IMR-90 (cell line): ENCODE measurements around the gene COL13A1.

Experiments
- BHLHE40 ChIP-seq: fragments of 150-350 bp; IDR thresholded peaks from 2 replicates; pipeline ENCODE4 v1.6.1; 2016; ENCODE audit warnings: mild to moderate bottlenecking, low read depth, low read length
- CEBPB ChIP-seq: IDR thresholded peaks from 2 replicates; pipeline ENCODE4 v1.6.1; 2012; ENCODE audit warnings: low read depth, low read length, improper control_type of control experiment
- MAFK ChIP-seq: IDR thresholded peaks from 2 replicates; pipeline ENCODE4 v1.6.1; 2012; ENCODE audit warnings: low read depth, low read length, improper control_type of control experiment
- MAZ ChIP-seq: IDR thresholded peaks from 2 replicates; pipeline ENCODE4 v1.6.1; 2012; ENCODE audit warnings: low read depth, mild to moderate bottlenecking, low read length, improper control_type of control experiment, moderate library complexity, borderline replicate concordance
- MXI1 ChIP-seq: IDR thresholded peaks from 2 replicates; pipeline ENCODE4 v1.6.1; 2012; ENCODE audit warnings: low read depth, mild to moderate bottlenecking, low read length, moderate library complexity, borderline replicate concordance
- POLR2A ChIP-seq: IDR thresholded peaks from 2 replicates; pipeline ENCODE4 v1.6.1; 2012; ENCODE audit warnings: mild to moderate bottlenecking, low read depth, low read length
- RFX5 ChIP-seq: IDR thresholded peaks from 2 replicates; pipeline ENCODE4 v1.8.0; 2012; ENCODE audit warnings: low read depth, mild to moderate bottlenecking, low read length, moderate library complexity
- SMC3 ChIP-seq: fragments of 150-350 bp; IDR thresholded peaks from 2 replicates; pipeline ENCODE4 v1.6.1; 2016; ENCODE audit warnings: low read depth, mild to moderate bottlenecking, antibody characterized with exemption, low read length, moderate library complexity
- TF ChIP-seq, protein P1 (sequence below): conservative IDR thresholded peaks from 2 replicates; pipeline ENCODE4 v1.5.1; 2012; ENCODE audit warnings: mild to moderate bottlenecking, low read depth, low read length, improper control_type of control experiment
- TF ChIP-seq, protein P2 (sequence below): fragments of 150-350 bp; IDR thresholded peaks from 2 replicates; pipeline ENCODE4 v1.6.1; 2016; ENCODE audit warnings: low read depth, mild to moderate bottlenecking, low read length, moderate library complexity, borderline replicate concordance
- TF ChIP-seq, protein P3 (sequence below): fragments of 150-350 bp; IDR thresholded peaks from 2 replicates; pipeline ENCODE4 v1.6.1; 2017; ENCODE audit warnings: mild to moderate bottlenecking, antibody characterized with exemption, low read length, low read depth

DNA sequence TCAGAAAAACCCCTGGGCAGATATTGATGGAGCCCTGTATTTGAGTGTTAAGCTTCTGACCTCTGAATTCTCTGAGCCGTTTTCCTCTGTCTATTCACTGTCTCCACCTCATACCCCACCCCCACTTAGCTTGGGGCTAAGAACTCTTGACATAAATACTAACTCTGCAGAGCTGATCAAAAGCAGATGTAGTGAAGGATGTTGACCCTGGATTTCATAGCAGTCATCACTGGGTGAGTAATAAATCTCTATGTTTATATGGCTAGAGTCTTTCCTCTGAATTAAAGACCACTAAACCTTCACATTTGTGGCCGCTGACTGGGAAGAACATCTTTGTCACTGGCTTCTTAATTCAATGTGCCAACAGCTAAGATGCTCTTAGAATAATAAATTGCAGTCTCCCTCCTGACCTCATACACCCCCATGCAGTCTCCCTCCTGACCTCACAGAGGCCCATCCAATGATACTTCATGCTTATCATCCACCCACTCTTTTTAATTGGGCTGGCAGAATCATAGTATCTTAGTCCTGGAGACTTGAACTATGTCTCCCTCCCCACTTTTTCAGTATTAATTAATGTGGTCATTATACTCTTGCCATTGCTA, 172.9 kb downstream of the COL13A1 start:
- TF ChIP-seq, protein P1, sequence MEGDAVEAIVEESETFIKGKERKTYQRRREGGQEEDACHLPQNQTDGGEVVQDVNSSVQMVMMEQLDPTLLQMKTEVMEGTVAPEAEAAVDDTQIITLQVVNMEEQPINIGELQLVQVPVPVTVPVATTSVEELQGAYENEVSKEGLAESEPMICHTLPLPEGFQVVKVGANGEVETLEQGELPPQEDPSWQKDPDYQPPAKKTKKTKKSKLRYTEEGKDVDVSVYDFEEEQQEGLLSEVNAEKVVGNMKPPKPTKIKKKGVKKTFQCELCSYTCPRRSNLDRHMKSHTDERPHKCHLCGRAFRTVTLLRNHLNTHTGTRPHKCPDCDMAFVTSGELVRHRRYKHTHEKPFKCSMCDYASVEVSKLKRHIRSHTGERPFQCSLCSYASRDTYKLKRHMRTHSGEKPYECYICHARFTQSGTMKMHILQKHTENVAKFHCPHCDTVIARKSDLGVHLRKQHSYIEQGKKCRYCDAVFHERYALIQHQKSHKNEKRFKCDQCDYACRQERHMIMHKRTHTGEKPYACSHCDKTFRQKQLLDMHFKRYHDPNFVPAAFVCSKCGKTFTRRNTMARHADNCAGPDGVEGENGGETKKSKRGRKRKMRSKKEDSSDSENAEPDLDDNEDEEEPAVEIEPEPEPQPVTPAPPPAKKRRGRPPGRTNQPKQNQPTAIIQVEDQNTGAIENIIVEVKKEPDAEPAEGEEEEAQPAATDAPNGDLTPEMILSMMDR: no peak
- TF ChIP-seq POLR2A (no peak), MXI1 (no peak), BHLHE40 (no peak), CEBPB (no peak), MAFK (no peak), SMC3 (no peak), MAZ (no peak), RFX5 (no peak)
- TF ChIP-seq, protein P2, sequence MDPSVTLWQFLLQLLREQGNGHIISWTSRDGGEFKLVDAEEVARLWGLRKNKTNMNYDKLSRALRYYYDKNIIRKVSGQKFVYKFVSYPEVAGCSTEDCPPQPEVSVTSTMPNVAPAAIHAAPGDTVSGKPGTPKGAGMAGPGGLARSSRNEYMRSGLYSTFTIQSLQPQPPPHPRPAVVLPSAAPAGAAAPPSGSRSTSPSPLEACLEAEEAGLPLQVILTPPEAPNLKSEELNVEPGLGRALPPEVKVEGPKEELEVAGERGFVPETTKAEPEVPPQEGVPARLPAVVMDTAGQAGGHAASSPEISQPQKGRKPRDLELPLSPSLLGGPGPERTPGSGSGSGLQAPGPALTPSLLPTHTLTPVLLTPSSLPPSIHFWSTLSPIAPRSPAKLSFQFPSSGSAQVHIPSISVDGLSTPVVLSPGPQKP: no peak
- TF ChIP-seq, protein P3, sequence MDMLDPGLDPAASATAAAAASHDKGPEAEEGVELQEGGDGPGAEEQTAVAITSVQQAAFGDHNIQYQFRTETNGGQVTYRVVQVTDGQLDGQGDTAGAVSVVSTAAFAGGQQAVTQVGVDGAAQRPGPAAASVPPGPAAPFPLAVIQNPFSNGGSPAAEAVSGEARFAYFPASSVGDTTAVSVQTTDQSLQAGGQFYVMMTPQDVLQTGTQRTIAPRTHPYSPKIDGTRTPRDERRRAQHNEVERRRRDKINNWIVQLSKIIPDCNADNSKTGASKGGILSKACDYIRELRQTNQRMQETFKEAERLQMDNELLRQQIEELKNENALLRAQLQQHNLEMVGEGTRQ: no peak
